Esophagus squamous epithelium (tissue), 5 donors: ENCODE results near the gene MESP1. TPM values are rescaled to one million over a fixed set of nuclear protein-coding genes. Genes with fewer than 3 reads are reported as not detected.

Source experiments
- DNase-seq: peaks from one replicate; lab custom pipeline; 2025; lab: John Stamatoyannopoulos, UW
- H3K27ac ChIP-seq, 4 donors: fragments of 200-600 bp; sonication (generic); one replicate each; pipeline ENCODE4 v1.5.1; 2016 to 2019; ENCODE audit warnings: mild to moderate bottlenecking in 1 of 4
- H3K27me3 ChIP-seq, 4 donors: fragments of 200-600 bp; sonication (generic); 1 replicate in 3 of 4; 2 replicates in 1 of 4; pipeline versions ENCODE4 v1.5.1 to v1.6.0; 2017 to 2021; ENCODE audit warnings: antibody characterized with exemption in 1 of 4
- H3K36me3 ChIP-seq, 3 donors: fragments of 200-600 bp; sonication (generic); one replicate each; pipeline ENCODE4 v1.5.1; 2016 to 2019
- H3K4me1 ChIP-seq, 3 donors: fragments of 200-600 bp; sonication (generic); one replicate each; pipeline ENCODE4 v1.5.1; 2017 to 2019
- H3K4me3 ChIP-seq, 4 donors: fragments of 200-600 bp; sonication (generic); 1 replicate in 3 of 4; 2 replicates in 1 of 4; pipeline ENCODE4 v1.5.1; 2016 to 2019; ENCODE audit warnings: mild to moderate bottlenecking in 2 of 4, moderate library complexity in 1 of 4
- H3K9me3 ChIP-seq, 3 donors: fragments of 200-600 bp; sonication (generic); one replicate each; pipeline ENCODE4 v1.5.1; 2016 to 2019
- CTCF ChIP-seq, 6 experiments: fragments of 450-650 bp in 4 of 6; fragments of 200-600 bp in 2 of 6; sonication (generic) in 2 of 6; IDR thresholded peaks; one replicate each; pipeline ENCODE4 v1.5.1; 2016 to 2019; ENCODE audit warnings: antibody characterized with exemption in 6 of 6, mild to moderate bottlenecking in 4 of 6, moderate library complexity in 4 of 6
- POLR2A ChIP-seq, 4 donors: fragments of 450-650 bp; IDR thresholded peaks; one replicate each; pipeline ENCODE4 v1.6.1; 2017; ENCODE audit warnings: antibody characterized with exemption in 4 of 4, mild to moderate bottlenecking in 4 of 4, moderate library complexity in 3 of 4
- WGBS, 2 donors: methylation state at CpG; one replicate each; pipeline ENCODE4 v1.1.5; 2018; 5-methylcytosine and 5-hydroxymethylcytosine counted together
- intact Hi-C: fragments of 100-400 bp; cut with DNase I; formaldehyde crosslinking; loops from one replicate; pipeline ENCODE4 v1.15.0; 2022
- total RNA-seq, 4 donors: library from RNA; depleted of rRNA; stranded (reverse); fragments of >200 nt; gene quantifications; one replicate each; pipeline ENCODE4 v1.1.0, GENCODE V29; 2016
- donor health status: DM: yes; HTN: yes; CAD: no.

The MESP1 gene
- total RNA-seq, 4 donors from 2014 or later = 0.23 to 0.42 TPM; not detected in 2

GRCh38 chr15:89787944-89788343 is 36.9 kb upstream of the MESP1 start:
- H3K4me1 ChIP-seq = peaks cover 0 to 29% (median 4%) of the 10 kb centered on the region in 3 donors
- no peaks in the 10 kb centered on the region for H3K27me3 ChIP-seq
- intact Hi-C loops = no loop called here
- 93 to 98% methylated on average over 3 of the region's 3 CpGs for WGBS, 2 donors
- H3K9me3 ChIP-seq = peaks cover 0 to 12% (median 0%) of the 10 kb centered on the region in 3 donors
- no peak overlapping the region for H3K27ac ChIP-seq
- no peak overlapping the region for H3K4me3 ChIP-seq
- H3K36me3 ChIP-seq = peaks cover 0 to 7% (median 0%) of the 10 kb centered on the region in 3 donors
- TF ChIP-seq CTCF (IDR thresholded peaks at IDR 0.05) = no peak
- no peak for TF ChIP-seq POLR2A (IDR thresholded peaks at IDR 0.05)
- DNase-seq = no peak

GRCh38 chr15:89785774-89786140 is 34.7 kb upstream of the MESP1 start:
- no peak overlapping the region for H3K4me3 ChIP-seq
- peaks cover 0 to 12% (median 0%) of the 10 kb centered on the region in 3 donors for H3K9me3 ChIP-seq
- no peaks in the 10 kb centered on the region for H3K27me3 ChIP-seq
- peaks cover 14 to 50% (median 21%) of the 10 kb centered on the region in 3 donors for H3K4me1 ChIP-seq
- intact Hi-C loops = no loop called here
- no peak overlapping the region for H3K27ac ChIP-seq
- peaks cover 0 to 7% (median 0%) of the 10 kb centered on the region in 3 donors for H3K36me3 ChIP-seq
- DNase-seq = no peak
- TF ChIP-seq CTCF (IDR thresholded peaks at IDR 0.05) = no peak
- TF ChIP-seq POLR2A (IDR thresholded peaks at IDR 0.05) = no peak

- peaks cover 0 to 12% (median 0%) of the 10 kb centered on the region in 3 donors for H3K9me3 ChIP-seq
- peaks cover 18 to 56% (median 26%) of the 10 kb centered on the region in 3 donors for H3K4me1 ChIP-seq
- DNase-seq = no peak
- peaks cover 0 to 7% (median 0%) of the 10 kb centered on the region in 3 donors for H3K36me3 ChIP-seq
- no peaks in the 10 kb centered on the region for H3K27me3 ChIP-seq
- peak overlapping the region in 1 of 4 donors; percentile 15 for H3K27ac ChIP-seq
- no peak for TF ChIP-seq CTCF (IDR thresholded peaks at IDR 0.05)
- intact Hi-C loops = no loop called here
- no peak overlapping the region for H3K4me3 ChIP-seq
- 80 to 86% methylated on average over 5 to 7 of the region's 13 CpGs for WGBS, 2 donors
Observed at GRCh38 chr15:89785064-89785773, 34.2 kb upstream of the MESP1 start.

- Histone ChIP-seq H3K27ac (no peak overlapping the region), H3K9me3 (peaks cover 0 to 12% (median 0%) of the 10 kb centered on the region in 3 donors), H3K4me1 (peaks cover 18 to 60% (median 27%) of the 10 kb centered on the region in 3 donors), H3K27me3 (no peaks in the 10 kb centered on the region), H3K36me3 (peaks cover 0 to 7% (median 0%) of the 10 kb centered on the region in 3 donors), H3K4me3 (no peak overlapping the region)
- no peak for TF ChIP-seq POLR2A (IDR thresholded peaks at IDR 0.05)
- no peak for TF ChIP-seq CTCF (IDR thresholded peaks at IDR 0.05)
- WGBS, 2 donors = 84 to 94% methylated on average over 5 to 6 of the region's 7 CpGs
- intact Hi-C loops = no loop called here
- no peak for DNase-seq
Observed at GRCh38 chr15:89784686-89784960, 33.6 kb upstream of the MESP1 start.

GRCh38 chr15:89783861-89784685 is 33.0 kb upstream of the MESP1 start:
- Histone ChIP-seq H3K27me3 (no peaks in the 10 kb centered on the region), H3K4me3 (no peak overlapping the region), H3K27ac (no peak overlapping the region), H3K36me3 (peaks cover 0 to 7% (median 0%) of the 10 kb centered on the region in 3 donors), H3K4me1 (peaks cover 18 to 66% (median 27%) of the 10 kb centered on the region in 3 donors), H3K9me3 (peaks cover 0 to 12% (median 0%) of the 10 kb centered on the region in 3 donors)
- intact Hi-C loops = no loop called here
- 80% methylated on average over 5 of the region's 15 CpGs; no CpG with 5 or more reads in 1 of the 2 donors for WGBS, 2 donors
- TF ChIP-seq POLR2A (IDR thresholded peaks at IDR 0.05) (no peak), CTCF (IDR thresholded peaks at IDR 0.05) (no peak)
- DNase-seq = no peak
